NCI-H524 treated with DMSO at 0.1 percent for 48 hours (cell line): ENCODE measurements around the gene BCKDHA.
A peak's percentile ranks its signal among the peaks of the same experiment; 100 is the strongest.

Experiments used
- DNase-seq: peaks from one replicate; lab custom pipeline; 2025; lab: John Stamatoyannopoulos, UW

The BCKDHA gene

DNA sequence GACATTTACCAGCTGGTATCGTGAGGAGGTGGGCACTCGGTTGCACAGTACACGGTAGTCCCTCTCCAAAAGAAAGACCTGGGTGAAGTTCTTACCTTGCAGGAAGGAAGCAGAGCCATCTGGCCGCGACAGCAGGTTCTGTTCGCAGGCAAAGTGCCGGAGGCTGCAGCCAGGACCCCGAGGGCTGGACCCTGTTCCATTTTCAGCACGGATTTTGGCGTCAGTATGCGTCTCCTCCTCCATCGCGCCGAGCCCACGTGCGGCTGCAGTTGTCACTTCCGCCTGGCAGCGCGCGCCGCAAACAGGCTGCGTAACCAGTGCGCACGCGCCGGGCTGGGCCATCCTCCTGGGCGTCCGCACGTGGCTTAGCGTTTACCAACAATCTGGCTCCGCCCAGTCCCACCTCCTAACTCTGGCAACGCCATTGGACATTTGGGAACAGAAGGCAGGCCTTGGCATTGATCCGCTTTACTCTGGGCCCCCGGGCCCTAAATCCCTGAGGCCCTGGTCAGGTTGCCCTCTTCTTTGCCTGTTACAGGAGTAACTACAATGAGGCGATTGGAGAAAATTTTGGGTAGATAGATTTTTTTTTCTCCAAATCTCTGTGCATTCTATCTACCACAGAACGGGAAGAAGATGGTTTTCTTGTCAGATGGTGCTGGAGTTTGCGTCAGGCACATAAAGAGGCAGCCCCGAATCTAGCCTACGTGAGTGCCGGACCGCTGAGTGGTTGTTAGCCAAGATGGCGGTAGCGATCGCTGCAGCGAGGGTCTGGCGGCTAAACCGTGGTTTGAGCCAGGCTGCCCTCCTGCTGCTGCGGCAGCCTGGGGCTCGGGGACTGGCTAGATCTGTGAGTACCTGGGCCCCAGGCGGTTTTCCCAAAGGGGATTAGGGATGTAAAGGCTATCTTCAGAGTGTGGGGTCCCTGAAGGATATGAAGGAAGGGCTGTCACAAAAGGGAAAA, at the start of gene BCKDHA, which contains the start of gene EXOSC5:
BCKDHA (plus strand) TSS at position 733 of the 964 bp plus-strand sequence; CDS start at position 743, 10 bp downstream.
EXOSC5 (minus strand) TSS at position 274 of the 964 bp plus-strand sequence; CDS start at position 243, 31 bp downstream.
- peak; percentile 99 for DNase-seq

DNA sequence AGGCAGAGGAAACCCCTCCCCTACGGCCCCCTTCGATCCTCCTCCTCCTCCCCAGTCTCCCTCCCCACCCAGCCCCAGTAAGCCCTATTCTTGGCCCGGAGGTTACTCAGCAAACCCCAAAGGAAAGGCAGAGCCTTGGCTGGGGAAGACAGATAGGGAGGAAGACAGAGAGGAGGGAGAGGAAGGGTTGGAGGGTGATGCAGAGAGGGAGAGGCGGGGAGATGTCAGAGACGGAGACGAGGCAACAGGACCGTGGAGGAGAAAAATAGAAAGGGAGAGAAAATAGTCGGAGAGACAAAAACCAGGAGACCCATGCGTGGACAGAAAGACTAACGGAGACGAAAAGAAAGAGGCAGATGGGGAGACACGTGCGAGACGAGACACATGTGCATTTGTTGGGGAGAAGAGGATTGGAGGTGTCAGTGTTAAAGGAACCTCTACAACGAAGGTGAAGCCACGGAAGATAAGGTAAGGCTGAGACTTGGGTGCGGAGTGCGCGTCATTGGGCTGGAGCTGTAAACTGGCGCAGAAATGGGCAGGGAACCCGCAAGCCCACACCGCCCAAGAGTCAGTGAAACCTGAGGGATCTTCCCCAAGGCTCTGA, 46.8 kb upstream of the BCKDHA start:
- DNase-seq: no peak

- DNase-seq: no peak
Measured at GRCh38 chr19:41351339-41352245, 46.0 kb upstream of the BCKDHA start.

DNA sequence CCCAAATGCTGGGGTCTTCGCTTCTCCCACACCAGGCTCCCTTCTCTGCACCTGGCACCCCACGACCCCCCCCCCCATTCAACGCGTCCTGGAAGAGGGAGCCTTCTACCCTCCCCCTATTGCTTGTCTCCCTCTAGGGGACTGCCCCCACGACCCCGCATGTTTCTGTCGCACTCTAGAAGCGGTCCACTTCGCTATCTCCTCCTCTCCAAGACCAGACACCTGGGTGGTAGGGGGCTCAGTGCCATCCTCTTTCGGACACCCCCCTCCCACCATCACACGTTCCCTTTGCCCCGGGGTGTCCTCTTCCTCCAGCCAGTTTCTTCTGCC, 45.4 kb upstream of the BCKDHA start:
- no peak for DNase-seq

GRCh38 chr19:41352609-41353465, 44.8 kb upstream of the BCKDHA start:
- no peak for DNase-seq

DNA sequence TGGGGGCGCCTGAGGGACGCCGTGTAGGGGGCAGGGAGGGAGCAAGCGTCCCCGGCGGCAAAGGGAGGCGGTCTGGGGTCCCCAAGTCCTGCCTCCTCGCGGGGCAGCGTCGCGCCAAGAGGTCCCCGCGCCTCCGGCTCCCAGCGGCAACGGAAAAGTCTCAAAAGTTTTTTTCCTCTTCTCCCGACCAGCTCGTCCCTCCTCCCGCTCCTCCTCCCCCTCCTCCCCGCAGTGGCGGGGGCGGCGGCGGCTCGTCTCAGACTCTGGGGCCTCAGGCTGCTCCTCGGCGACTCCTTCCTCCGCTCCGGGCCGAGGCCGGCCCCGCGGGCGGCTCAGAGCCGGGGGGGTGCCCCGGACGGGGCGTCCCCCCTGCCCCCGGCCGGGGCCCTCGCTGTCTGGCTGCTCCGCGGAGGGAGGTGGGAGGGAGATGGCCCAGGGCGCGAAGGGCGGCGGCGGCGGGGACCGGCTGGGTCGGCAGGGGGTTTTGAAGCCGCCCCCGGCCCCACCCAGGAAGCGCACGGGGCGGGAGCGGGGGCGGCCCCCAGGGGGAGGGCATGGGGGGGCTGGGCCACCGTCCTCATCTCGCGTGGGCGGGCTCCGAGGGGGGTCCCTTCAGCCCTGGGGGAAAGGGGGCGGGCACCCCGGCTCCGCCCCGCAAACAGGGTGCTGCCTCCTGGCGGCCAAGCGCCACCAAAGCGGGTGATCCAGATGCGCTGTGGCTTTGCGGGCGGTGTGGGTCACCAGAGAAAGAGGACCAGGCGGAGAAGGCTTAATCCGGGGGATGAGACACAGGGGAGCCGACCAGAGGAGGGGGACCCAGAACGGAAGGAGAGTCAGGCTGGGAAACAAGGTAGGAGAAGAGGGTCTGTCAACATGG, 43.9 kb upstream of the BCKDHA start, which contains the start of gene TGFB1:
TGFB1 (minus strand) TSS at position 457 of the 877 bp plus-strand sequence. CDS start 878 bp downstream, outside the sequence.
- DNase-seq: no peak

GRCh38 chr19:41354343-41354953, 43.2 kb upstream of the BCKDHA start:
- no peak for DNase-seq

DNA sequence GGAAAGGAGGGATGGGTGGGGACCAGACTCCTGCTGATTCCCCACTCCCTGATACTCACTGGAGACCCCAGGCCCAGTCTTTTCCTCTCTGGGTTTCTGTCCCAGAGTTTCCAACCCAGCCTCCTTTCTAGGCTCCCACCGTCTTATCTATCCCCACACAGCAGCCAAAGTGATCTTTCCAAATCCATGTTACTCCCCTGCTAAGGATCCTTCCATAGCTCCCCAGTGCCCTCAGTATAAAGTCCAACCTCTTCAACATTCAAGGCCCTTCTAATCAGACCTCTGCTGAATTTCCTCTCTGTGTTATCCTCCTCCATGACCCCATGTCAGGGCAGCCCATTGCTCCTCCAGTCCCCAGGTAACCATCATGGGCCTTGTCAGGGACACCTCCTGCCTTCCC, 42.6 kb upstream of the BCKDHA start:
- DNase-seq: no peak

DNA sequence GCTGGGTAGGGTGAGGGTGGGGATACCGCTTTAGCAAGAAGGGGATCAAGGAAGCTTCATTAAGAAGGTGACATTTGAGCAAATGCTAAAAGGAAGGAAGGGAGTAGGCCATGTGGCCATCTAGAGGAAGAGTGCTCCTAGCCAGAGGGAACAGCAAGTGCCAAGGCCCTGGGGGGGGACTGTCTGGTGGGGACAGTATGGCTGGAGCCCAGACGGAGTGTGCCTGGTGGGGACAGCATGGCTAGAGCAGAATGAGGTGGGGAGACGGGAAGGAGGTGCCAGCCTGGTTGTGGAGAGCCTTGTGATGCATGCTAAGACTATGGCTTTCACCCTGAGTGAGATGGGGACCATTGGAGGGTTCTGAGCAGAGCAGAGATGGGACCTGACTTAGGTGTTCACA, 41.8 kb upstream of the BCKDHA start:
- DNase-seq: no peak

GRCh38 chr19:41356984-41357739, 40.5 kb upstream of the BCKDHA start:
- no peak for DNase-seq

DNA sequence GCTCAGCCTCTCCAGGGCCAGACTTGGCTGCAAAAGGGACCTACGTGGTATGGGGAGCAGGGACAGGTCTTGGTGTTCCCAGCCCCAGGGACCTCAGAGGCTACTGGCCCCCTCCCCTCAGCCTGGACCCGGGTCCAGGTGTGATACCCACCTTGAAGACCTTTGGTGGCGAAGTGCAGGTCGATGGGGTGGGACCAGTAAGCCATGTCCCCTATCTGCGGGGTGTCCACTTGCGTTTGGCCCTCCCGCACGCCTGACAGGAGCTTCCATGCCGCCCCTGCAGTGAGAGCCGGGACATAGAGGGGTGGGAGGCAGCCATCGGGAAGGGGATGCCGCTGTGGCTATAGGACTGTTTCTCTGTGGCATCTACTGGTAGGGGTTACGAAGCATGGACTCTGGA, 39.9 kb upstream of the BCKDHA start:
- no peak for DNase-seq

GRCh38 chr19:41359741-41360140, 37.9 kb upstream of the BCKDHA start:
- DNase-seq: peak; percentile 39

GRCh38 chr19:41362143-41362847, 35.3 kb upstream of the BCKDHA start:
- DNase-seq: no peak

GRCh38 chr19:41363371-41363752, 34.3 kb upstream of the BCKDHA start:
- DNase-seq: no peak

GRCh38 chr19:41363753-41364523, 33.7 kb upstream of the BCKDHA start, which contains the start of gene B9D2:
TSS of gene B9D2 (minus strand) at chr19:41364149. CDS start at chr19:41363519, 630 bp downstream.
- peak; percentile 89 for DNase-seq

DNA sequence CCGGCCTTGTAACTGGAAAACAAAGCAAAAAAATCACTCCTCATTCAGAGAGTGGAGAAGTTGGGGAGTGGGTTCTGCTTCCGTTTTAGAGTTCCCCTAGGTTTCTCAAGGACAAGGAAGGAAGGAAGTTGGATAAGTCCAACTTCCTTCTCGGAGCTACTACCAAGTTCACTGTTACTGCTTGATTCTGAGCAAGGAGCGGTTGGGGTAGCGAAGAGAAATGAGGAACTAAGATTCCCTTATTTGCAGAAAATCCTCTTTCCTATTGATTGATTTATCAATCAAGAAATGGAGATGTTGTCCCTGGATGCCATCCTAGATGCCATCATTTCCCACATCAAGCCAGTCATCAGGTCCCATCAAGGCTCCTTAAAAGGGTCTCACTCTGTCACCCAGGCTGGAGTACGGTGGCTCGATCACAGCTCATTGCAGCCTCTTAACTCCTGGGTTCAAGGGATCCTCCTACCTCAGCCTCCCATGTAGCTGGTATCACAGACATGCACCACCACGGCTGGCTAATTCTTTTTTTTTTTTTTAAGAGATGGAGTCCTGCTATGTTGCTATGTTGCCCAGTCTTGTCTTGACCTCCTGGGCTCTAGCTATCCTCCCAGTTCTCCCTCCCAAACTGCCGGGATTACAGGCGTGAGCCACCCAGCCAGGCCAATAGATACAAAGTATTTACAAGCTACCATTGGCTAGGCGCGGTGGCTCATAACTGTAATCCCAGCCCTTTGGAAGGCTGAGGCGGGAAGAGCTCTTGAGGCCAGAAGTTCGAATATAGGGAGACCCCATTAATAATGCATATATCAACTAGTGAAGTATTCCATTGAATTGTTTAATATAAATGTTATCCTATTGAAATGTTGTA, 32.9 kb upstream of the BCKDHA start:
- DNase-seq: no peak
